Lower leg skin (tissue), 4 donors: Measurements from ENCODE around the gene CSF3. TPM values are rescaled to one million over a fixed set of nuclear protein-coding genes. Genes with fewer than 3 reads are reported as not detected.
A peak's percentile ranks its signal among the peaks of the same experiment; 100 is the strongest.

Experiments
- DNase-seq, 2 donors: peaks; one replicate each; pipeline ENCODE4 v3.0.0-alpha.2; 2019; ENCODE audit warnings: low spot score in 2 of 2
- H3K4me3 ChIP-seq: fragments of 200-600 bp; sonication (generic); 2 replicates; pipeline ENCODE4 v1.5.1; 2017; ENCODE audit warnings: mild to moderate bottlenecking, low read depth; ENCODE audit not compliant: poor library complexity, severe bottlenecking
- CTCF ChIP-seq, 3 donors: fragments of 450-650 bp; IDR thresholded peaks; one replicate each; pipeline ENCODE4 v1.5.1; 2016; ENCODE audit warnings: antibody characterized with exemption in 3 of 3, mild to moderate bottlenecking in 3 of 3, moderate library complexity in 2 of 3
- POLR2A ChIP-seq, 2 donors: fragments of 450-650 bp; IDR thresholded peaks; one replicate each; pipeline ENCODE4 v1.6.1; 2016 to 2017; ENCODE audit warnings: antibody characterized with exemption in 2 of 2, mild to moderate bottlenecking in 1 of 2, moderate library complexity in 1 of 2
- WGBS, 2 donors: methylation state at CpG; one replicate each; pipeline ENCODE4 v1.1.5; 2018; 5-methylcytosine and 5-hydroxymethylcytosine counted together
- intact Hi-C: fragments of 100-400 bp; cut with DNase I; formaldehyde crosslinking; loops from one replicate; pipeline ENCODE4 v1.15.0; 2023; ENCODE audit warnings: low total_unique reads
- total RNA-seq, 4 donors: library from RNA; depleted of rRNA; stranded (reverse); fragments of >200 nt; gene quantifications; one replicate each; pipeline ENCODE4 v1.1.0, GENCODE V29; 2016

Gene CSF3
- total RNA-seq, 4 donors from 2014 or later: 0.21 to 0.45 TPM; not detected in 2

DNA sequence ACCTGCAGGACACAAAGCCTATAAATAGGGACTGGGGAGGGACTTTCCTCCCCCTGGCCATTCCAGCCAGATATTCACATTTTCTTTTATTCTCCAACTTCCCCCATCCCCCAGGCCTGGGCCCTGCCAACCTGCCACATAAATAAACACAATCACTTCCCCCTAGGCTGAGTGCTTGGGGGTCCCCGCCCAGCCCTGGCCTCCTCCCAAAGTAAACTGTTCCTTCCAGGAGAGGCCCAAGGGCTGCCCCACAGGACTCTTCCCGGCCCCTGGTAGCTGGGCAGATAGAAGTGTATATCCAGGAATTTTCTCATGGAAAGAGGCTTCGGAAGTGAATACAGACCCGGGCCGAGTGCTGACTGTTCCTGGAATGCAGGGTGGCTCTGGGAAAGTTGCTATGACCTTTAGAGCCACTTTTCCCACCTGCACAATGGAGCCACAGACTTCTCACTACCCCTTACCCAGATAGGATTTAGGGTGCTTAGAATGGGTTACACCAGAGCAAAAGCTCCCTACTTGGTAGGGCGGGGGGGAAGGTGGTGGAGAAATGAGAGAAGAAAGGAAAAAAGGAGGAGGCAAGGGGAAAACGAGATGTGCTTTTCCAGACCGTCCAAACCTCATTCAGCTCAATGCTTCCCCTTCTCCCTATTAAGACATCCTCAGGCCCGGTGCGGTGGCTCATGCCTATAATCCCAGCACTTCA is 8.5 kb downstream of the CSF3 start:
- 69 to 74% methylated on average over 10 of the region's 10 CpGs for WGBS, 2 donors
- H3K4me3 ChIP-seq: no peak overlapping the region
- intact Hi-C loops: loop anchor here (10.0 kb wide), 1 partner anchor 271 kb away; no protein-coding TSS in a partner anchor
- no peak for TF ChIP-seq POLR2A (IDR thresholded peaks at IDR 0.05)
- no peak for TF ChIP-seq CTCF (IDR thresholded peaks at IDR 0.05)
- DNase-seq: no peak

GRCh38 chr17:40024901-40025300 is 9.7 kb downstream of the CSF3 start:
- TF ChIP-seq CTCF (IDR thresholded peaks at IDR 0.05) (no peak), POLR2A (IDR thresholded peaks at IDR 0.05) (no peak)
- no peak for DNase-seq
- H3K4me3 ChIP-seq: no peak overlapping the region
- intact Hi-C loops: loop anchor here (10.0 kb wide), 1 partner anchor 270 kb away; no protein-coding TSS in a partner anchor
- WGBS, 2 donors: 88 to 93% methylated on average over 8 of the region's 8 CpGs

DNA sequence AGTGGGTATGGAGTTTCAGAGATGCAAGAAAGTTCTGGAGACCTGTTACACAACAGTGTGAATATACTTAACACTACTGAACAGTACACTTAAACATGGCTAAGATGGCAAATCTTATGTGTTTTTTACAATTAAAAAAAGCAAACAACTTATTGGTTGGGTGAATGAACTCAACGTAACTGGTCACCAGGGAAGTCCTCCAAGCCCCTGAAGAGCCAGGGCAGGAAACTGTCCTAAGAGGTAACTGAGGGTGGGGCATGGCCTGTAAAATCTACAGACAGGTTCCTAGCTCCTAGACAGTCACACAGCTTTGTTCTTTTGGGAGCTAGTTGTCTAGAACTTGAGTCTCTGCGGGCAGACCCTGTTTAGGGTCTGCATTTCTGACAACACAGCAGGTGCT is 10.3 kb downstream of the CSF3 start:
- TF ChIP-seq CTCF (IDR thresholded peaks at IDR 0.05) (no peak), POLR2A (IDR thresholded peaks at IDR 0.05) (no peak)
- 66% methylated on average over 2 of the region's 2 CpGs for WGBS, 2 donors
- no peak overlapping the region for H3K4me3 ChIP-seq
- no peak for DNase-seq
- intact Hi-C loops: loop anchor here (10.0 kb wide), 1 partner anchor 269 kb away; no protein-coding TSS in a partner anchor

DNA sequence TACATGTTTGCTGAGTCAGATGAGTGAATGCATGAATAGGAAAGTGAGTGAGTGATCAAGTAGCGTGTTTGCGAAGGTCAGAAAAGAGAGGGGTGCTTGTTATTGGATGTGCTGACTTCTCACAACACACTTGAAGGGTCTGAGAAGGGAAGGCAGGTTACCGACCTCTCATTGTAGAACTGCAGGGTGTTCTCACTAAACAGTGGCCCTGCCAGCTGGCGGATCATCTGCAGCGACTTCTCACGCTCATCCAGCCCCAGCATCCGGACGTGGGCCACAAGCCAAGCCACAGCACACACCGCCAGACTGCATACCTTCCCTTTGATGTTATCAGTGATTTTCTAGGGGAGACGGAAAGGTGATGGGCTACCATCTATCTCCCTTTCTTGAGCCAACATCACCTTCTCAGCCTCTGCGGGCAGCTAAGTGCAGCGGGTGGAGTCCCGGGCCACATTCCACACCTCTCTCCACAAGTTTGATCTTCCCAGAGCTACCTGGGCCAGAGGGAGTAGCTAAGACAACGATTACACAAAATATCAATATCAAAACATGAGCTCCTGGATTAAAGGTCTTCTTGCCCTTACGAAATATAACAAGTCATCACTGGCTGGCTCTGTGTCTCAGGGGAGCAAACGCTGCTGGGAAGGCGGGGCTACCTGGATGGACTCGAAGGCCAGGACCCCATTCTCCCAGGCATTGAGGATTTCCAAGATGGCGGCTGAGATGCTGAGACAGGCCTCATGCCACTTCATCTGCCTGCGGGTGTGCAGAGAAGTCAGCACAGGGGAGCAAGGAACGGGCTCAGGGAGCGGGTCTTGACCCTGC is 11.0 kb downstream of the CSF3 start:
- 49 to 65% methylated on average over 22 of the region's 22 CpGs for WGBS, 2 donors
- no peak overlapping the region for H3K4me3 ChIP-seq
- TF ChIP-seq POLR2A (IDR thresholded peaks at IDR 0.05): no peak
- no peak for TF ChIP-seq CTCF (IDR thresholded peaks at IDR 0.05)
- no peak for DNase-seq
- intact Hi-C loops: loop anchor here (10.0 kb wide), 1 partner anchor 269 kb away; no protein-coding TSS in a partner anchor

GRCh38 chr17:40026816-40027613 is 11.8 kb downstream of the CSF3 start:
- intact Hi-C loops: loop anchor here (10.0 kb wide), 1 partner anchor 268 kb away; no protein-coding TSS in a partner anchor
- peak; percentile 75 to 96 for DNase-seq
- no peak overlapping the region for H3K4me3 ChIP-seq
- TF ChIP-seq CTCF (IDR thresholded peaks at IDR 0.05): peak in 1 of 3 donors; percentile 57
- no peak for TF ChIP-seq POLR2A (IDR thresholded peaks at IDR 0.05)
- 27 to 29% methylated on average over 33 of the region's 33 CpGs for WGBS, 2 donors
